Measurements from ENCODE around the gene NFASC.

The NFASC gene

DNA sequence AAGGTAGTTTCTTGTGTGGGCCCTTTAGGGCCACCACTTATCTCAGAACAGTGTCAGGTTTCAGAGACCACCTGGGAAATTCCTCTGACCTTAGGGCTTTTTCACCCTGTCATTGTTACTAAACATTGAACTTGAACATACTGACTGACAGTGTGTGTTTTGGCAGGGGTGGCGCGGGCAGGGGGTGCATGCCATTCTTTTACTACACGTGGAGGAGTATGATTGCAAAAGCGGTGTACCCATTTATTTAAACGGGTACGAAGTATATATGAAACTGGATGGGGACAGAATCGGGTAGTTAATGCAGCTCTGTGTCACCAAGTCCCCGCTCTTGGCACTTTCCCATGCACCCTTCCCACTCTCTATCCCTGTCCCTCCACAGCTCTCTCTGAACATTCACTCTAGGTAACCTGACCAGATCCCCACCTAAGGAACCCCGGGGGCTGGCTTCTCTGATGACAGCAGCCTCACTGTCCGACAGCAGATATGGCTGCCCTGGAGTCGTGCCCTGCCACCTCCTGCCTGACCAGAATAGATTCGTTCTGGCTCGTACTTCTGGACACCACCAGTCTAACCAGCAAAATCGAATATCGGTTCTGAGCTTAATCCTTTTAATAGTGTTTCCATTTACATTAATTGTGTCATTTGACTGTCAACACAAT is 51.3 kb downstream of the NFASC start:
- TF ChIP-seq, protein P1, sequence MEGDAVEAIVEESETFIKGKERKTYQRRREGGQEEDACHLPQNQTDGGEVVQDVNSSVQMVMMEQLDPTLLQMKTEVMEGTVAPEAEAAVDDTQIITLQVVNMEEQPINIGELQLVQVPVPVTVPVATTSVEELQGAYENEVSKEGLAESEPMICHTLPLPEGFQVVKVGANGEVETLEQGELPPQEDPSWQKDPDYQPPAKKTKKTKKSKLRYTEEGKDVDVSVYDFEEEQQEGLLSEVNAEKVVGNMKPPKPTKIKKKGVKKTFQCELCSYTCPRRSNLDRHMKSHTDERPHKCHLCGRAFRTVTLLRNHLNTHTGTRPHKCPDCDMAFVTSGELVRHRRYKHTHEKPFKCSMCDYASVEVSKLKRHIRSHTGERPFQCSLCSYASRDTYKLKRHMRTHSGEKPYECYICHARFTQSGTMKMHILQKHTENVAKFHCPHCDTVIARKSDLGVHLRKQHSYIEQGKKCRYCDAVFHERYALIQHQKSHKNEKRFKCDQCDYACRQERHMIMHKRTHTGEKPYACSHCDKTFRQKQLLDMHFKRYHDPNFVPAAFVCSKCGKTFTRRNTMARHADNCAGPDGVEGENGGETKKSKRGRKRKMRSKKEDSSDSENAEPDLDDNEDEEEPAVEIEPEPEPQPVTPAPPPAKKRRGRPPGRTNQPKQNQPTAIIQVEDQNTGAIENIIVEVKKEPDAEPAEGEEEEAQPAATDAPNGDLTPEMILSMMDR (IDR thresholded peaks at IDR 0.05; ENCODE audit: insufficient read depth, low read depth, low read length, missing control alignments) = no peak
- no peak overlapping the region for H3K4me3 ChIP-seq (ENCODE audit: low read length)
- DNase-seq (ENCODE audit: low read depth) = no peak

DNA sequence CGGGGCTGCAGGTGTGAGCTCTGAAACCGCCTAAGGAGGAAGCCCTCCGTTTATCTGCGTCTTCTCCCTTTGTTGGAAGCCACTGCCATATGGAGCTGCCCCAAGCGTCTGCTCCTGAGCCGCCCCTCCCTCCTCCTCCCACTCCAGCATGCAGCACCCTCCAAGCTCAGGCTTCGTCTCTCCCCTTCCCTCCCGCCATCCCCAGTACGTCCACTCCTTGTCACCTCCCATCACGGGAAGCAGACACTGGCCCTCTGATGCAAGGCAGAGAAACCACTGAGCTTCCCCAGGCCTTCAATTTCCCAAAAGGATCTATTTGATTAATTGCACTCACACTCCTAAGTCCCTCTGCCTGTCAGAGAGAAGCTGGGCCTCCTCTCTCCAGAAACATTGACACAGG is 52.5 kb downstream of the NFASC start:
- H3K4me3 ChIP-seq (ENCODE audit: low read length) = no peak overlapping the region
- TF ChIP-seq, protein P1 (IDR thresholded peaks at IDR 0.05; ENCODE audit: insufficient read depth, low read depth, low read length, missing control alignments) = no peak
- no peak for DNase-seq (ENCODE audit: low read depth)

DNA sequence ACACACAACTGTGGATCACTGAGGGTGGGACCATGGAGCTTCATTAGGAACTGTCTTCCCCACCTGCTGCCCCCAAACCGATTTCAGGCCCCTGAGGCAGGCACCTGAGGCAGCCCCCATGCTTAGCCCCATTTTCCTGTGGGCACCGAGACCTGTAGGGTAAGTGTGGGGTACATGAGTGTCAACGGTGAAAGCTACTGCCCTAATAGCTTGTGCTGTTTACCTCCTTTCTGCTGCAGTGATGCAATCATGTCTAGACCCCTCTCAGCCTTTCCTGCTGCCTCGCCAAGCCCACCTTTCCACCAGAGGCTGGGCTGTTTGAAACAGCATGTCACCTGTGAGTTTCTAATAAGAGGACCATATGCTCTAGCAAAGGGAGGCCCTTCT is 53.0 kb downstream of the NFASC start:
- TF ChIP-seq, protein P1 (IDR thresholded peaks at IDR 0.05; ENCODE audit: insufficient read depth, low read depth, low read length, missing control alignments) = no peak
- no peak for DNase-seq (ENCODE audit: low read depth)
- H3K4me3 ChIP-seq (ENCODE audit: low read length) = no peak overlapping the region

DNA sequence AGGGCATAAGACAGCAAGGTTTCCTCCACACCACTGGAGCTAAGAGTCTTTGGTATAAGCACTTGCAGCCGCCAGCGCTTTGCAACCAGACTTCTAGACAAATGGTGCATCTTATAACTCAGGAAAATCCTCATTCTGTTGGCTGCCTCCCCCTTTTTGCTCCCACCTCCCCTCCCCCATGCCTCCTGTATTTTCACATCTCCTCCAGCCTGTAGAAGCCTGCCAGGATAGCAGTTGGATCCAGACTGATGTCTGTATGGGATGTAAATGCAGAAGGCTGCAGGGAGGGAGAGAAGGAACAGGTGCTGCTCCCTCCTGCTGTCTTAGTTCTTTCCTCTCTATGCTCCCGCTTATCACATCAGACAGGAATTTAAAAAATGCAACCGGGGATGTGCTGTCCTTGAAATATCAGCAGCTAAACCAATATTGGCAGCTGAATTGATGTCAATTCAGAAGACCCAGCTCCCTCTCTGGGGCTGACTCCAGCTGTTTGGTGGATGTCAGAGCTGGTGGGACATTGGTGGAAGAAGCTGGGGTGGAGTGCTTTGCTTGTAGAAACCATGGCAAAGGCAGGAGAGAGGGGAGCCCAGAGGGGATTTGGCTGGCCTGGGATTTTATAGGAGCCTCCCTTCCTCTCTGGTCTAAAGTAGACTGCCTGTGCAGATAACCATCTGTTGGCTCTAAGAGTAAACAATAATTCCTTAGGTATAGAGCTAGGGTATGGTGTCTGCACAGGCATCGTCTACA is 53.5 kb downstream of the NFASC start:
- no peak for DNase-seq (ENCODE audit: low read depth)
- TF ChIP-seq, protein P1 (IDR thresholded peaks at IDR 0.05; ENCODE audit: insufficient read depth, low read depth, low read length, missing control alignments) = no peak
- H3K4me3 ChIP-seq (ENCODE audit: low read length) = no peak overlapping the region

DNA sequence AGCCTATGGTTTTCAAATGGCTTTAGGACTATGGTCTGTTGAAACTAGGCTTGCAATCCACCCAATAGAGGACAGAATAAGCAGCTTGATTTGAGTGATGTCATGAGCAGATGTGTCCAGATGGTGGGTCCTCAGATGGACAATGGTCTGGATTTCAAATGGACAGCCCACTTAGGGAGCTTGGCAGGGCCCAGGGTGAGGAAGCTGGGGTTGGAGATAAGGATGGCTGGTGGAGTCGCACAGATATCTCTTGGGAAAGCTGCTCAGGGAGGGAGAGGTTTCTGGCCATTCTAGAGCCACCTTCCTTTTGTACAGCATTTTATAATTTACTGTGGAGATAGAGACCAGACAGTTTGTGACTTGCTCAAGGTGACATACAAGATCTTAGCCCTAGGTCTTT is 55.0 kb downstream of the NFASC start:
- DNase-seq (ENCODE audit: low read depth) = no peak
- no peak overlapping the region for H3K4me3 ChIP-seq (ENCODE audit: low read length)
- TF ChIP-seq, protein P1 (IDR thresholded peaks at IDR 0.05; ENCODE audit: insufficient read depth, low read depth, low read length, missing control alignments) = no peak

DNA sequence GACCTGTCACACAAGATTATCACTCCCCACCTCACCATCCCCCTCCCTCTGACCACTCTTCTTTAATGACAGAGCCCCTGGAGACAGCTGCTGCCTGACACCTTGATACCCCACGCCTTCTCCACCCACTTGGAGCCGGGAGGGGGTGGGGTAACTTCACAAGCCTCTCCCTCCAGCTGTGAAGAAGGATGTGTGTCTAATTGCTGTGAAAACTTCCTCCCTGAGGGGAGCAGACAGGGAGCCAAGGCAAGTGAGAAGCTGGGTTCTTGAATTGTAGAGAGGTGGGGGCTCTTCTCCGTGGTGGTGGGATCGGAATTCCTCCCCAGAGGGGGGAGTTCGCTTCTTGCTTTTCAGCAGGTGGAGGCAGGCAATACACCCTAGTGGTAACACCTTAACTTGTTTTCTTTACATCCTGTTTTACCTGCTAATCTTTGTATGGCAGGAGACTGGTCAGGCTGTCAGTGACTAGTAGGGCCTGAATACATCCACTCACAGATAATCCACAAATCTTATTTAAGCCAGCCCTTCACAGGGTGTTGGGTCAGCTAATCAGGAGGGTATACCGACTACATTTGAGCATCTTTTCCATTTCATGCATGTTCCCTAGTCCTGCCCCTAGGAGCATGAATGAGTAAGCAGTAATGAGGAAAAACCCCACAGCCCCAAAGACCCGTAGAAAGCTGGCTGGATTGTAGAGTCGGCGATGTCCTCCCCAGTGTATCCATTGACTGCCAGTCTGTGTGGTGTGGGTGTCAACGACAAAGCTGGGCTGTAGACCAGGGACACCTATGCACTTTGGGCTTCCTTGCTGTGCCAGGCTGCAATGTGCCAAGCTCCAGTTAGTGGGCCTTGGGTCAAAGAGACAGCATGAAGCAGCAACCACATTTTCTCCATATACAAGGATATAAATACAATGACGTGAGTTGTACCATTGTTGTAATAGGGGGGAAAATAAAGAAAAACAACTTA is 57.3 kb downstream of the NFASC start:
- TF ChIP-seq, protein P1 (IDR thresholded peaks at IDR 0.05; ENCODE audit: insufficient read depth, low read depth, low read length, missing control alignments) = no peak
- no peak for DNase-seq (ENCODE audit: low read depth)
- no peak overlapping the region for H3K4me3 ChIP-seq (ENCODE audit: low read length)

All from epithelial cell of esophagus (primary cell).